MV-4-11 (cell line): ENCODE data around the gene C1QL4.
A peak's percentile ranks its signal among the peaks of the same experiment; 100 is the strongest.

Experiments used
- DNase-seq: peaks from one replicate; lab custom pipeline; 2025; lab: John Stamatoyannopoulos, UW

C1QL4 gene

DNA sequence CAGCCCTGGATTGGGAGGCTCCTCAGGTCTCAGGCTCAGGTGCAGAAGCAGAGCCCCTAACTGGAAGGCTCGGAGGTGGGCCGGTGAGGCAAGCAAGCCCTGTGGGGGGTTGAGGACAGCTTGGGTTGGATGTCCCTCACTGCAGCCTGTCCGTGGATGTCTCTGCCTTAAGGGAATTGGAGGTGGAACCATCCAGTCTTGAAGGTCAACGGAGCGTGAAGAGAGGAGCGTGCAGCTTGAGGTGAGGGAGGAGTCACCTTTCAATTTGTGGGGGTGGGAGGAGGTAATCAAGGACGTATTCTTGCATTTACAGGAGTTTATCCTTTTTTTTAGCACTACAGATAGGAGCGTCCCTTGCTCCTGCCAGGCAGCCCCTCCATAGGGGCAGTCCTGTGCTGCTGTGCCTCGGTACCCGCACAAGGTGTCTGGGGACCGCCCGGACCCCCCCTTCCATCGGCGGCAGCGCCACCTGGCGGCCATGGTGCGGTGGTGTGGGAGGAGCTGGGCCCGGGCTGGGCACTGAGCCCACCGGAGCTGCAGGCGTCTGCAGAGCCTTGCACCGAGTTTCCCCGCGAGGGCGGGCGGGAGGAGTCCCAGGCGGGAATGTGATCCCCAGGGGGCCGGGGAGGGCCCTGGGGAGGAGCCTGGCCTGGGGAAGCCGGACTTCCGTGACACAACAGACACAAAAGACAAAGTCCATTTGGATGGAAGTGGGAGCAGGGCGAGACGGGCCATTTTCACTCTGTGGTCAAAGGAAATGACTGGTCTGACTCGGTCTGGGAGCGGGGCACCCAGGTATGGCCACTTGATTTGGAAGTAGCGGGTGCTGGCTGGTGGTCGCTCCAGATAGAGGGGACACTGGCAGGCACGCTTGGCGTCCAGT is 10.6 kb upstream of the C1QL4 start:
- peak; percentile 10 for DNase-seq

DNA sequence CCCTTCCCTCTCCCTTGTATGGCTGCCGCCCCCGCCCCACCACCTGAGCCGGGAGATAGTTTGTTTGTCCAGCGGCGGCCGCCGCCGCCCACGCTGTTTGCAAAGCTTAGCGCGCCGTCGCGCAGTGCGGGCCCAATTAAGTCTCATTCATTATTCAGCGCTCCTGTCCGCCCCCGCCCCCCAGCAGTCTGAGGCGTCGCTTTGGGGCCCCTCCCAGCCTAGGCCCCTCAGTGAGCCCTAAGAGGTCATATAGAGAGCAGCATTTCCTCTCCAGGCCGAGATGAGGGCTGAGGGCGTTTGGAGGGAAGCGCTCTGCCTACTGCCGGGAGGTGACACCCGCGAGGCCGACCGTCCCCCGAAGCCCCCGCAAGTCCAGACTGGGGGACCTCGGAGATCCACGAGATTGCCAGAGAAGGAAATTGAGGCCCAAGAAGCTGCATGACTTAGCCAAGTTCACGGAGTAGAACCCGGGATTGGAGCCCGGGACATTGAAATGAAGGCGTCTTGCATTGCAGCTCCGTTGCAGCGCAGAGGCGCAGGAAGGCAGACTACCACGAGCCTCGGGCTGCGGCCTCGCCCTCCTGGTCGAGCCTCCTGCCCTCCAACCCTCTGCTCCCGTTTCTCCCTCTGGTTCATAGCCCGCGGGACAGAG is 9.8 kb upstream of the C1QL4 start, which contains the start of gene DNAJC22:
TSS of gene DNAJC22 (plus strand) at position 230 of the 652 bp plus-strand sequence. CDS start 1,985 bp downstream, outside the sequence.
- DNase-seq, result no peak

DNA sequence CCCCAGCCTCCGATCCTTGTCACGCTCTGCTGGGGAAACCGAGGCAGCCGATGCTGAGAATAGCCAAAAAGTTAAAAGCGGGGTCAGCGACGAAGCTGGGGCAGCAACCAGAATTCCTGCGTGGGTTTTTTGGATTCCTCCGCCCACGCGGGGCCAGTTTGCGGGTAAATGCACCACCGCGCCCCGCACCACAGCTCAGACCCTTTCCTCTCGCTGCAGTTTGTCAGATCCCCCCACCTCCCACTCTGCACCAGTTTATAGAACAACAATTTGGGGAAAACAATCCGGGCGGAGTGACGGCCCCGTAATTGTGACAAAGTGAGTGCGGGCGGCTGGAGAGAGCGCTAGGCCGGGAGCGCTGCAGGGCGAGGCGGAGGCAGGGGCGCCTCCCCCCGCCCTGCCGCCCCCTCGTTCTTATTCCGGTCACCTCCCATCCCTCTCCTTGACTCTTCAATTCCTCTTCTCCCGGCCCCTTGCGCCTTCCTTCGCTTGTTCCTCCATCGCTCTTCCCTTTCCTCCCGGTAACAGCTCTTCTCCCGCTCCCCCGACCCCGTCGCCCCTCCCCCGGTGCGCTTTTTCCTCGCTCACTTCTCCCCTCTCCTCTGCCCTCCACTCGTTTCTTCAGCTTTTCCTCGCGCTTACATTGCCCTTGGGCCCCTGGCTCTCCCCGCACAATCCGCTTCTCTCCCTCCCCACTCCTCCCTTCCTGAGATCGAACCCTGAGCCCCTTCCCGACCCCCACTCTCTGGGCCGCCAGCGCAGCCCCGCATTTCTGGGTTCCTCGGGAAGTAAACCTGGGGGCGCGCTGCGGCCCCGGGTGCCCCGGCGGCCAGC is 9.1 kb upstream of the C1QL4 start:
- no peak for DNase-seq

DNA sequence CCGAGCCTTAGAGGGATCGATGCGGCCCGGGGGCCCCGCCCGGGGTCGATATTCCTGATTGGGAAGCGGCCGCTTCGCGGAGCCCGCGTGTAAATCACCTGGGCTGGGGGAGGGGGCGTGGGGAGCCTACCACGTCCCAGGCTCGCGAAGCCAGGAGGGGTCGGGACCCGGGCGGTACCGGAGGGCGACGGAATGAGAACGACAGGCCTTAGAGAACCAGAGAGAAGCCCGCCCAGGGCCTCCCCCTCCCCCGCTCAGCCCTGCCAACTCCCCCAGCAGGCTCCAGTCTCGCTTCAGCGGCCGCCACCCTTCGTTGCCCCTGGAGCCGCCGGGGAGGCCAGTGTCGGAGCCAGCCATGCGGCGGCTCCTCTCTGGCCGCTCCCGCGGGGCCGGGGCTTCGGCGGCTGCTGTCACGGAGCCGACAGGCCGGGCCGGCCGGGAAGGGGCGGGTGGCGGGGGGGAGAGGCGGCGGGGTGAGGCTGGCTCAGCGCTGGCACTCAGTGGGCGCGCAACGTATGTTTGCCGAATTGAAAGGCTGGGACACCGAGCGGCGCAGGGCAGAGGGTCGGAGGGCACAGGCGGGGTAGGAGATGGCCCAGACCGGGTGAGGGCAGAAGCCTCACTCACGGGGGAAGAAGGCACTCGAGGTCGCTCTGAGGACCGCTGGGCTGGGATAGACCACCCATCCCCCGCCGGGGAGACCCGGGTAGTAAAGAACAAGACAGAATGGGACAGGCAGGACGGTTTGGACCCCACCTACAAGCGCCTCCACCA is 8.2 kb upstream of the C1QL4 start:
- DNase-seq, result no peak

DNA sequence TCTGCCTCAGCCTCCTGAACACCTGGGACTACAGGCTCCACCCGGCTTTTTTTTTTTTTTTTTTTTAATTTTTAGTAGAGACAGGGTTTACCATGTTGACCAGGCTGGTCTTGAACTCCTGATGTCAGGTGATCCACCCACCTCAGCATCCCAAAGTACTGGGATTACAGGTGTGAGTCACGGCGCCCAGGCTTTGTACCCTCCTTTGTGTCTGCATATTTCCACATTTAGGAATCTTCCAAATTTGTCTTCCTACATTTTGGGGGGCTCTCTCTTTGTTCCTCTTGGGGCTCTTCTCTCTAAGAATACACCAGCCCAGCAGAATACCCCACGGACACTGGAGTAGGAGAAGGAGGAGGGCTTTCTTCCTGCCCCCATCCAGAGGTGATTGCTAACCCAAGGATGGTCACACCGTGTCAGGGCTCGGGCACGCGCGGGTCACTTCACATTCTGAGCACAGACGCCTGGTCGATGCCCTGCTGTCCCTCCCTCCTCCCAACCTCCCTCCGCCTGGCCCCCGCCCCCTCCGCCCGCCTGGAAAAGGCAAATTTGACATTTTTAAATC is 7.6 kb upstream of the C1QL4 start:
- no peak for DNase-seq

DNA sequence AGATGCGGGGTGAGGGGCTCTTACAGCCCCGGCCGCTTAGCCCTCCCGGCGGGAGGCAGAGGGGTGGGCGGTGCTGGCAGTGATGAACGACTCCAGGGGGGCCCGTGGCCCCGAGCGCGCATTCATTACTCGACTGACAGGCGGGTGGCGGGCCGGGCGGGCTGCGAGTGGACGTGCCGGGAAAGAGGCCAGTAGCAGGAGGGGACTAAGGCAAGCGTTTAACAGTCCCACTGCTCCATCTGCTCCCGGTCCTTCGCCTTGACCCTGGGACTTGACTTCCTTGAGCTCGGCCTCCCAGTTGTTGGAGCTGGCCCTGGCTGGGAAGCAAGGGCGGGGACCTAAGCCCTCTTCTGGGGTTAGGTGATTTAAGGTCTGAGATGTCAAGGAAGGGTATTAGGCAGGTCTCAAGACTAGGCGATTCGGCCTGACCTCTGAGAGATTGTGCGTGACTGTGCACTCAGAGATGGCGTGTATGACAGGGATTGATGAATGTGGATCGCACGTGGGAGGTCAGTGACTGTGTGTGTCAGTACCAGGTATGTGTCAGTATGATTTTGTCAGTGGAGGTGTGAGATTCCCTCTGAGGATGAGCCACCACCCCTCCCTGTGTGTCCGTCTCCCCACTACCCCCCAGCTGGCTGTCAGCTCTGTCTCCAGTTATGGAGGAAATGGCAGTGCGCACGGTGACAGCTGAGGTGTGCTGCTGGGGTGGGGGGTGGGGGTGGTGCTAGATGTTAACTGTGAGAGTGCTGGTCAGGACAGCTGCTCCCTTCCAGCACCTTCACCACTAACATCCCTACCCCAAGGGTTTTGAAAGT is 6.1 kb upstream of the C1QL4 start:
- DNase-seq, result no peak

DNA sequence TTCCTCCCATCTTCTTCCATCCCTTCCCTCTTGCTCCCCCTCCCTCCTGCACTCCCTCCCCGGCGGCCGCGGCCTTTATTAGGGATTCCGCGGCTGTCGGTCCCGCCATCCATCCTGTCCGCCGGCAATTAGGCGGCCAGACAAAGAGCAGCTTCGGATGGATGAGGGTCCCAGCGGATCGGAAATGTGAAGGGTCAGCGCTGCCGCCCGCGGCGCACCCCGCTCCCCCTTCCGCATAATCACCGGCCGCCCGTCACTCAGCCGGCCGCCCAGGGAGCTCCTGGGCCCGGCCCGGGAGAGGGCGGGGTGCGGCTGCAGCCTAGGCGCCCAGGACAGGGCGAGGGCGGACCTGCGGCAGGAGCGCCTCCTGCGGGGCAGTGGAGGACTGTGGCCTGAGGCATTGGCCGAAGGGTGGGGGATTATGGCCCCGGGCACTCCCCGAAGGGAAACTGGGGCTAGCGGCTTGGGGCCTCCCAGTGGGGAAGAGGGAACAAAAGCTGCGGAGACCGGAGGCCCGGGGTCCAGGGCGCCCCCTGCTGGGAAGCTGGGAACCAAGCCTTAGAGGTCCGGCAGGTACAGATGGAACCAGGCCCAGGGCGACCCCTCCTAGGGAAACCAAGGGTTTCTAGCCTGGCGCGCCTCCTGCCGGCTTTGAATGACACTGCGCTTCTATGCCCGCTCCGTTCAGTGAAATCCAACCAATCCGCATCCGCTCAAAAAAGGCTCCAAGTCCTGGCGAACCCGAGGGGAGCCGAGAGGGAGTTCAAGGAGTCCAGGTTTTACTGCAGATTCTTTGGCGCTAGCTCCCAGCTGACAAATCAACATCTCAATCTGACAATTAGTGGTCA is 5.3 kb upstream of the C1QL4 start:
- DNase-seq, result peak; percentile 68

DNA sequence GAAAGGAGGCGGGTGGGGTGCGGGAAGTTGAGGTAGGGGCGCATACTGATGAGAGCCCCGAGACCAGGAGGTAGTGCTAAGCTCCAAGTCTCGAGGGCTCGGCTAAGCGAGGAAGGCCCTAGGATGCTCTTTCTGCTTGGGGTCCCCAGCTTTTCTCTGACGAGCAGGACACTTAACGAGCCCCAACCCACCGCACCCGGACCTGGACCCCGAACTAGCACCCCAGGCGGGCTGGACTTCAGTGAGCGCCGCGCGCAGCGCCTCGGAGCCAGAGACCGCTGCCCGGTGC is 4.7 kb upstream of the C1QL4 start:
- DNase-seq, result no peak

DNA sequence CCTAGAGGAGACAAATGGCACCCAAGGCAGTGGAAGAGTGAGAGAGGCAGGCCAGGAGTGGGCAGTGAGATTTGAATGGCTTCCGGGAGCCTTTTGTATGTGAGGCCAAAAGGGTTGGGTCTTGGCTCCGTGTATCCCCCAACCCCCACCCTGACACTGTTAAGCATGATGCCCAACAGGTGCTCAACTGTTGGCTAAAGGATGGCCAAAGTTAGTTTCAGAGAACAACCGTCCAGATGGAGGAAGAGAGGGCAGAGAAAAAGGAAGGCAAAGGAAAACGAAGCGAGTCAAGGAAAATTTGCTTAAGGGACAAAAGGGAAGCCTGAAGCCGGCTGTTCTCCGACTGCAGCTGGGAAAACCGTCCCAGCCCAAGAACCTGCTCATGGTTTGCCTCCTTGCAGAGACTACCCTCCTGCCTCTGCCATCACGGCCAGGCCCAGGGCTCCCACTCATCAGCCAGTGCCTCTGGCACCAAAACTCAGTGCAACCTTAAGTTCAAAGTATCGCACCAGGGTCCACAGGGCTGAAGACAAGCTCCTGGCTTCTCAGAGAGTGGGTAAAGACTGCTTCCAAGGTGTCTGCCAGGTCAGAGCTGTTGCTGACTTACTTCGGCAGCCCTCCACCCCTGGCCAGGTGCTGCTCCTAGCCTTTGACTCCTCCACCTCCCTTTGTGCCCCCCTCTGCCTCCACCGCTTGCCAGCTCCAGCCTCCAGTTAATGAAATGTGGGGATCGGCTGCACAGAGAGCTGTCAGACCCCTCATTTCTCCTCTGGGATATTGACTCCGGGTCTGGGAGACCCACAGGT is 4.2 kb upstream of the C1QL4 start:
- no peak for DNase-seq

DNA sequence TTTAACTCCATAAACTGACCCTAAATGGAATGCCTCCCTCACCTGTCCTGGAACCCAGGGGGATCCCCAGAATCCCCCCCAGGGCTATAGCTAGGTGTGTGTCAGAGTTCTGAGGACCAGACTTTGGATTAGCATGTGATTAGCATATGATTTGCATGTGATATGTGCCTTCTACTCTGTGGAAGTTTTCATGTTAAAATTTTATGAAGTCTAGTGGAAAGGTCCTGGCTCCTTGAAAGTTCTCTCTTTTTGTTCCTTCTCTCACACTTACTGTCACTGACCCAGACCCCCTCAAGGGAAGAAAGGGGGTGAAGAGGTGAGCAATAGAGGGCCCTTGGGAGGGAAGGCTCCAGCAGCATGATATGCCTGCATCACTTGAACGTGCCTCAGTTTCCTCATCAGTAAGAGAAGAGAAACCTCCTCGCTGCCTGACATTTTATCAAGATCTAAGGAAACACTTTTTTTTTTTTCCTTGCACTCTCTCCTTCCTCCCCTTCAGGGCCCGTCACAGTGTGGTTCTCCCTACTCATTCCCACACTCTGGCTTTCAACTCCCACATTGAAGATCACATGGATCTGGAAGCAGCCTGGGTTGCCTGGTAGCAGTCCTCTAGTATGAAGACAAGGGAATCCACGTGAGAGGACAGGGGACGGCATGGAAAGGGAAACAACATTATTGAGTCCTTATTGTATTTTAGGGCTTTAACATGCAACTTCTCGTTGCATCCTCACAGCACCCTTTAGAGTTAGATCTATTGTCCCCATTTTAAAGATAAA is 3.3 kb upstream of the C1QL4 start:
- DNase-seq, result no peak

DNA sequence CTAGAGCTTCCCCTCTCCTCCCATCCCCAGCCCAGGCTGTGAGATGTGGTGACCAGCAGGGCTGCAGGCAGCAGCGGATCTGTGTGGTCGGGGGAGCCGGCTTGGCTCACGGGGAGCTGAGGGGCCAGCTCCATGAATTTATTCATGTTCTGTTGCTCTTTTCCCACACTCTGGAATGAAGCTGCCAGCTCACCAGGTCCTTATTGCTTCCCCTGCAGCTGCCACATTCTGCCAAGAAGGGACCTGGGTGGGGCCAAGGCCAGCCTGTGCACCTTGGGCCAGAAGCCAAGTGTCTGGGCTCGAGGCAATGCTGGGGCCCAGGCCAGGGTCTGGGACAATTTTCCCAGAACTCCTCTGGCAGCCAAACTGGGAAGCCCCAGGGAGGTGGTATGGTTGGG is 2.5 kb upstream of the C1QL4 start:
- no peak for DNase-seq

DNA sequence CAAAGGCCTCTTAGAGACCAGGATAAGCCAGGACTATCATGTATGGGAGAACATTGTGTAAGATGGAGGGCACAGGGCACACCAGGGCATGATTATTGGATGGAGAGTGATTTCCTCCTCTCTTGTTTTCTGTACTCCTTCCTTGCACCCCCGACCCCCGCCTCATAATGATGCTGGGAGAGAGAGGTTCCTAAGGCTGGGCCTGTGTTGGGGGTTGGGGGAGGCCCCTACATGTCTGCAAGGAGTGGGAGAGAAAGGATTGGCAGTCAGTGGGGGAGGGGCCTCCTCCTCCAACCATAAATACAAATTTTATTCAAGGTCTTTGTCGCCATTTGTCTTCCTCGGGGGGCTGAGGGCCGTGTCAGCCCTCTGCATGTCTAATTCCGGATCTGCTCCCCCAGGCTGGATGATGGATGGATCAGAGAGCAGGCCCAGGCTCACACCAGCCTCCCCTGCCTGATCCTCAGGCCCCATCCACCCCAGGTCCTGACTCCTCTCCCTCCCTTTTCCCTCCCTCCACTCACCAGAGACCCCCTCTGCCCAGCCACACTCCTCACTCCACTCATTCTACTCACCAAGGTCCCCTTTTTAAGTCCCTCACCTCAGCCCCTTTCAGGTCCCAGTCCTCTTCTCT is 2.0 kb upstream of the C1QL4 start:
- DNase-seq, result no peak

DNA sequence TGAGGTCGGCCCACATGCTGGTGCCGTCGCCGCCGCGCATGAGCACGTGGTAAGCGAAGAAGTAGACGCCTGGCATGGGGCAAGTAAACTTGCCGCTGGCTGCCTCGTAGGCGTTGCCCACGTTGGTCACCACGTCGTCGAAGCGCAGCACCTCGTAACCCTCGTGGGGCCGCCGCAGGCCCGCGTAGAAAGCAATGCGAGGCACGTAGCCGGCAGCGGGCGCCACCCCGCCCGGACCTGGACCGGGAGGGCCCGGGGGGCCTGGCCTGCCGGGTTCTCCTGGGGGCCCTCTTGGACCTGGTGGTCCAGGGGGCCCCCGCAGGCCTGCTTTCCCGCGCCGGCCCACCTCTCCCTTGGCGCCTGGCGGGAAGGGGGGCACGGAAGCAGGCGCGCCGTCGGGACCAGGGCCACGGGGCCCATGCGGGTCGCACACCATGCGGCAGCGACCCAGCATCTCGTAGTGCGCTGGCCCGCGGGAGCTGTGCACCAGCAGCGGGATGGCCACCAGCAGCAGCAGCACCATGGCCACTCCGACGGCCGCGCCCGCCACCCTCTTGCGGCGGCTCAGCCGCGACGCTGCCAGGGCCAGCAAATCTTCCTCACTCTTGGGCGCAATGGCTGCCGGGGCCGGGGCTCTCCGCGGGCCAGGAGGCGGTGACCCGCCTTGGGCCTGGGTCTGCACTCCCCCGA is 888 bp downstream of the C1QL4 start:
- no peak for DNase-seq

DNA sequence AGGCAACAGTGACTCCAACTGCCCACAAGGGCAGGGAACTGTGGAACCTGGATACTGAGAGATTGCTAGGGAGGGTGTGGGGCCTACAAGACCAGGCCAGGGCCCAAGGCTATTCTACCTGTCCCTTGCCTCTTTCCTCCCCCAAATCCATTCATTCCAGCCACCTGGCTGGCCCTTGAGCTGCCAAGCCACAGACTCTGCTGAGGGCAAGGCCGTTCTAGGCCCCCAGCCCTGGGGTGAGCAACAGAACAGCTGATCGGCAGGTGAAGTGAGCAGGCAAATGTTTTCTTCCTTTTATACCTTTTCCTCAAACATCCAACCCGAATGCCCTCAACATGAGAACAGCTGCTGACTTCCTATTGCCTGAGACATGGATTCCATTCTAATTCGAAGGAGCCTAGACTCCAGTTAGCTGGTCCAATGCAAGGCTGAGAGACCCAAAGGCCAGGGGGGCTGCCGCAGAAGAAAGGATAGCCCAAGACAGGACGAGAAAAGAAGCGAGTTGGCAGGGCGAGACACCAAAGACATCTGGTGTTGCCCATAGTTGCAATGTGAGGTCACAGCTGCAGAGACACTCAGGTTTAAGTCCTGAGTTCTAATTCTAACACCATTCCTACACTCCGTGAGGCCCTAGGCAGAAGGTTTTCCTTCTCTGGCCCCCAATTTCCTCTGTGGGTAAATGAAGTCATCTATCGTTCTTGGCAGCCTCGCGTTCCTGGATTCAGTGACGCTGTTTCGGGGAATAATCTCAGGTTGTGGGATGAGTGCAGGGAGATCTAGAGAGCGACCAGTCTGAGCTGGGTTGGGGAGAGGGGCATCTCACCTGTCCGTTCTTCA is 1.7 kb downstream of the C1QL4 start:
- DNase-seq, result no peak

DNA sequence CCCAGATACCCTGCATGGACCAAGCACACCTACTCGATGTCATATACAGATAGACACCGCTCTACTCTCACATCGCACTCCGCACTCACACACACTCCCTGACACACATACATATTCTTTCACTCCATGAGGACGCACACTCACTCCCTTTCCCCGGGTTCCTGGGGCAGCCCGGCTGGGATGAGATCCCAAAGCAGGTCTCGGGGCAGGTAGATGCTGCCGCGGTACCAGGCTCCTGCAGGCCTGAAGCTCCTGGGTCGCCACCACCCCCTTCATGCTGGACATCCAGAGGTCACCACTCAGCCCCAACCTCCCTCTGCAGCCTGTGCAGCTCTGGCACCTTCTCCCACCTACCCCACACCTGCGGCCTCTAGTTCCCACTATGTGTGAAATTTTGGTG is 2.3 kb downstream of the C1QL4 start:
- no peak for DNase-seq

DNA sequence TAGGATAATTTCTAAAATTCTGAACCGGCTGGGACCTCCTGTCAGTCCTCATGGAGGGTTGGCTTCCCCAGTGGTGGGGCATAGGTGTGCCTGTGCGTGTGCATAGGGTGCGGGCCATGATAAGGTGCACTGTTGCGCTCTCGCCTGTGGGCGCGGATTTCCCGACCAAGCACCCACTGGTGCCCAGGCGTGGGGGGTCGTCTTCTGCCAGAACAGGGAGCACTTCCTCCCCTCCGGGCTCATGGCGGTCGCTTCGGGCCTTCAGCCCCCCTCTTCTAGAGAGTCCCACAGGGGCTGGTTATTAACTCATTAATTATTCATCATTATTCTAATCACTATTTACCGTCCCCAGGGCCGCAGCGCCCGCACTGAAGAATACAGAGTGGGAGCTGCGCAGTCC is 2.8 kb downstream of the C1QL4 start:
- no peak for DNase-seq
